ENCODE data around the gene UBE3A.

Gene UBE3A

GRCh38 chr15:25438601-25439368 lies at the start of gene UBE3A:
TSS of gene UBE3A (minus strand) at chr15:25439024. CDS start at chr15:25409107, 29,917 bp downstream.
- H3K4me3 ChIP-seq (ENCODE audit: low read depth, low read length): peak within 1 kb of the TSS; percentile 93
- TF ChIP-seq, protein P1, sequence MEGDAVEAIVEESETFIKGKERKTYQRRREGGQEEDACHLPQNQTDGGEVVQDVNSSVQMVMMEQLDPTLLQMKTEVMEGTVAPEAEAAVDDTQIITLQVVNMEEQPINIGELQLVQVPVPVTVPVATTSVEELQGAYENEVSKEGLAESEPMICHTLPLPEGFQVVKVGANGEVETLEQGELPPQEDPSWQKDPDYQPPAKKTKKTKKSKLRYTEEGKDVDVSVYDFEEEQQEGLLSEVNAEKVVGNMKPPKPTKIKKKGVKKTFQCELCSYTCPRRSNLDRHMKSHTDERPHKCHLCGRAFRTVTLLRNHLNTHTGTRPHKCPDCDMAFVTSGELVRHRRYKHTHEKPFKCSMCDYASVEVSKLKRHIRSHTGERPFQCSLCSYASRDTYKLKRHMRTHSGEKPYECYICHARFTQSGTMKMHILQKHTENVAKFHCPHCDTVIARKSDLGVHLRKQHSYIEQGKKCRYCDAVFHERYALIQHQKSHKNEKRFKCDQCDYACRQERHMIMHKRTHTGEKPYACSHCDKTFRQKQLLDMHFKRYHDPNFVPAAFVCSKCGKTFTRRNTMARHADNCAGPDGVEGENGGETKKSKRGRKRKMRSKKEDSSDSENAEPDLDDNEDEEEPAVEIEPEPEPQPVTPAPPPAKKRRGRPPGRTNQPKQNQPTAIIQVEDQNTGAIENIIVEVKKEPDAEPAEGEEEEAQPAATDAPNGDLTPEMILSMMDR (IDR thresholded peaks at IDR 0.05; ENCODE audit: low read depth, low read length): 0 out of 2 replicates have a peak, but pooled peaks have one; percentile 18
- H3K36me3 ChIP-seq: peaks cover 25% of the 10 kb centered on the region
- H3K9me3 ChIP-seq (ENCODE audit: severe bottlenecking): no peaks in the 10 kb centered on the region
- H3K27ac ChIP-seq: peak within 1 kb of the TSS; percentile 98
- H3K27me3 ChIP-seq (ENCODE audit: insufficient read depth, low read depth, severe bottlenecking): no peaks in the 10 kb centered on the region
- DNase-seq: peak; percentile 90

DNA sequence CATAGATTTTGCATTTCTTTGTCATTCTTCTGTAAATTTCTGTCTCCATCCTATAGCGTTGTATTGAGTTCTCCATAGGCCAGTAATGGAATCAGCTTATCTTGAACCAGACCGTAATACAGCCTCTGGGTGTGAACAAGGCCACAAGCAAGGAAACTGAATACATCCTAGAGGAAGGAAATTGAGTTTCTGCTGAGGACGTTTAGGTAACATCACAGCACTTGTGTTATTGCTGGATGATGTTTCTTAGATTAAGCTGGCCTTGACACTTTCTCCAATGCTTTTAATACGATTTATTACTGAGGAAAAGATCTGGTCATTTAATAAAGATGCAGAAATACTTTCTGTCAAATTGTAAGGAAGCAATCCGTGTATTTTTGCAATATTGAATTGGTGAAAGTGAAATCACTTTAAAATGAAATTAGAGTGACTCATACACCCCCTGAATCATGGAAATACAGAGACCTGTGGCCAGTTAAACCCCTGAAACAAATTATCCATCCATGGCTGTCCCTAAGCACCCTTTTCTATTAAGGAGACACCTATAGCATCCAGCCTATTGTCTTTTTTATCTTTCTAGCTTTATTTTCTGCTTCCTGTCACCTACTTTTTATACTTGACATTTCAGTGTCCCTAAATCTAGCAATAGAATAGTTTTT lies 48.5 kb upstream of the UBE3A start:
- Histone ChIP-seq H3K4me3 (ENCODE audit: low read depth, low read length) (no peak overlapping the region), H3K36me3 (no peaks in the 10 kb centered on the region), H3K9me3 (ENCODE audit: severe bottlenecking) (peaks cover 6% of the 10 kb centered on the region), H3K27ac (no peak overlapping the region), H3K27me3 (ENCODE audit: insufficient read depth, low read depth, severe bottlenecking) (no peaks in the 10 kb centered on the region)
- DNase-seq: no peak
- TF ChIP-seq, protein P1 (IDR thresholded peaks at IDR 0.05; ENCODE audit: low read depth, low read length): no peak

DNA sequence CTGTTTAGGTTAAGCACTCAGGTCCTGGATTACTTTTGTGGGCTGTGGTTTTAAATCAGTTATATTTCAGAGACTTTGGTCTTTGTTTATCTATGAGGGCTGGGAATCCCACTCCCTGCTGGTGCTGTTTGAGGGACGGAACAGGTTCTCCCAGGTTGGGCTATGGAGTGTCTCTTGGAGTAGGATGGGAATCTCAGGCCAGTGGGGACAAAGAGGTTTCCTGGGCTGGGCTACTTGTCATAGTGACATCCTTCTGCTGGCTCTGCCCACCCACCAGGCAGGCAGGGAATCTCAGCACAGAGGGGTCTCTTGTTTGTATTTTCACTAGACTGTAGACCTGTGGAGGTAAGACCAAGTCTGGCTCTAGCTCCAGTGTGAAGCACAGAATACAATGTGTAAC lies 47.2 kb upstream of the UBE3A start:
- TF ChIP-seq, protein P1 (IDR thresholded peaks at IDR 0.05; ENCODE audit: low read depth, low read length): no peak
- peaks cover 2% of the 10 kb centered on the region for H3K9me3 ChIP-seq (ENCODE audit: severe bottlenecking)
- H3K27ac ChIP-seq: no peak overlapping the region
- no peaks in the 10 kb centered on the region for H3K27me3 ChIP-seq (ENCODE audit: insufficient read depth, low read depth, severe bottlenecking)
- no peak for DNase-seq
- no peaks in the 10 kb centered on the region for H3K36me3 ChIP-seq
- H3K4me3 ChIP-seq (ENCODE audit: low read depth, low read length): no peak overlapping the region

DNA sequence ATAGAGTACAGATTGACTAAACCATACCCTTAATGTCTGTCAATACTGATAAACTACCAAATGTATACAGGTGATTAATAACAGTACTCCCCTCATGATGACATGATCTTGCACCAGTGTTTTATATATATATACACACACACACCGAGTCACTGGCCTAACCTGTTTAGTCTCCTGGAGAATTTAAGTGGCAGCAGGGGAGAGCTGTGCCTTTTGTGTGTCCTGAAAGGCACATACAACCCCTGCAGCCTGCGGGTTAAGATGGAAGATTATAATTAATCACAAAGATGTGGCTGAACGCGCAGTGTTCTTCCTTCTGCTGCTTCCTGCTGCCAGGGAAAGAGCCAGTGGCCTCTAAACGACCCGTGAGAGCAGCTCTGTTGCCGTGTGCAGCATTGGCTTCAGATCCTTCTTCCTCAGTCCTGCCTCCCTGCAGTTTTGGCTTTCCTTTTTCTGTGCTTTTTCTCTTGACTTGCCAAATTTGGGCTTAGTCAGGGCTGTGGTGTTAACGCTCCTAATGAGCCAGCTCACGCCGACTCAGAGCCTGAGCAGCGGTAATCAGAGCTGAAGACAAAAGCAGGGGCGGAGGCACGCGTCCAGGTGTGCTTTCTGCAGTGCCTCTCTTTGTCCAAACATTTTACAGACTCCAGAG lies 42.5 kb upstream of the UBE3A start:
- Histone ChIP-seq H3K9me3 (ENCODE audit: severe bottlenecking) (no peaks in the 10 kb centered on the region), H3K36me3 (no peaks in the 10 kb centered on the region), H3K4me3 (ENCODE audit: low read depth, low read length) (peak overlapping the region; percentile 44), H3K27me3 (ENCODE audit: insufficient read depth, low read depth, severe bottlenecking) (no peaks in the 10 kb centered on the region), H3K27ac (peak overlapping the region; percentile 55)
- DNase-seq: peak; percentile 31
- TF ChIP-seq, protein P1 (IDR thresholded peaks at IDR 0.05; ENCODE audit: low read depth, low read length): no peak

GRCh38 chr15:25478313-25478712 lies 39.5 kb upstream of the UBE3A start:
- H3K27ac ChIP-seq: no peak overlapping the region
- DNase-seq: no peak

More at GRCh38 chr15:25478313-25478712, 39.5 kb upstream of the UBE3A start:
- no peak overlapping the region for H3K4me3 ChIP-seq (ENCODE audit: low read depth, low read length)
- no peaks in the 10 kb centered on the region for H3K36me3 ChIP-seq
- TF ChIP-seq, protein P1 (IDR thresholded peaks at IDR 0.05; ENCODE audit: low read depth, low read length): no peak
- H3K27me3 ChIP-seq (ENCODE audit: insufficient read depth, low read depth, severe bottlenecking): no peaks in the 10 kb centered on the region
- H3K9me3 ChIP-seq (ENCODE audit: severe bottlenecking): no peaks in the 10 kb centered on the region

All from WERI-Rb-1 (cell line).